Endothelial cell of umbilical vein (primary cell): ENCODE measurements around the gene AJM1. TPM values are rescaled to one million over a fixed set of nuclear protein-coding genes. Genes with fewer than 3 reads are reported as not detected.

Experiments used
- BruUV-seq: library from RNA; stranded (reverse); fragments of 400-500 nt; replicated peaks from 2 replicates; lab custom pipeline; 2021; lab: Mats Ljungman, UMichigan
- CTCF ChIA-PET: fragments of 300-600, 350-600 bp; sonication (Branson Sonifier 250); formaldehyde crosslinking; loops from one replicate; lab custom pipeline; 2021; ENCODE audit warnings: antibody characterized with exemption, inconsistent platforms; lab: Charles Lee
- POLR2A ChIA-PET: fragments of 300-600, 350-600 bp; sonication (Branson Sonifier 250); formaldehyde crosslinking; loops from one replicate; lab custom pipeline; 2021; ENCODE audit warnings: antibody characterized with exemption, inconsistent platforms; lab: Charles Lee
- DNase-seq: peaks from one replicate; pipeline ENCODE4 v3.0.0-alpha.2; 2011; ENCODE audit warnings: low read depth, low spot score
- FAIRE-seq: peaks from 2 replicates; lab custom pipeline; 2011; peaks lifted over from hg19 to GRCh38; lab: Jason Lieb, UNC
- H2AFZ ChIP-seq: 2 replicates; pipeline ENCODE4 v1.6.0; 2012; ENCODE audit warnings: low read depth, low read length, control low read depth, inconsistent platforms
- H3K27ac ChIP-seq: 2 replicates; pipeline ENCODE4 v1.5.1; 2011; ENCODE audit warnings: low read depth, mild to moderate bottlenecking, control low read depth, low read length, moderate library complexity; ENCODE audit not compliant: insufficient read depth
- H3K27me3 ChIP-seq, 2 experiments: 2 replicates each; pipeline versions ENCODE4 v1.6.0 to v1.6.1; 2011; ENCODE audit warnings: low read length in 2 of 2, mixed read lengths in 1 of 2; ENCODE audit not compliant: control insufficient read depth in 2 of 2, insufficient read depth in 2 of 2
- H3K36me3 ChIP-seq, 2 experiments: 2 replicates in 1 of 2; 3 replicates in 1 of 2; pipeline ENCODE4 v1.5.1; 2011; ENCODE audit warnings: low read length in 2 of 2, mild to moderate bottlenecking in 1 of 2, moderate library complexity in 1 of 2; ENCODE audit not compliant: control insufficient read depth in 2 of 2, insufficient read depth in 2 of 2; ENCODE audit errors: extremely low read depth in 1 of 2
- H3K4me1 ChIP-seq: 3 replicates; pipeline ENCODE4 v1.5.1; 2011; ENCODE audit warnings: mild to moderate bottlenecking, low read length; ENCODE audit not compliant: control insufficient read depth, insufficient read depth; ENCODE audit errors: extremely low read depth
- H3K4me2 ChIP-seq: 2 replicates; pipeline ENCODE4 v1.6.1; 2011; ENCODE audit warnings: low read length, control low read depth, mixed read lengths; ENCODE audit not compliant: insufficient read depth
- H3K4me3 ChIP-seq, 3 experiments: fragments of 200-600 bp in 1 of 3; sonication (generic), shearing (Covaris generic) in 1 of 3; replicated peaks in 1 of 3; 2 replicates each; pipeline ENCODE4 v1.5.1; 2011 to 2016; ENCODE audit warnings: control low read depth in 3 of 3, low read length in 3 of 3, mild to moderate bottlenecking in 2 of 3, inconsistent platforms in 1 of 3, low read depth in 1 of 3, moderate library complexity in 1 of 3; ENCODE audit not compliant: insufficient read depth in 1 of 3
- H3K79me2 ChIP-seq: 2 replicates; pipeline ENCODE4 v1.6.0; 2012; ENCODE audit warnings: low read length, inconsistent platforms; ENCODE audit not compliant: control insufficient read depth, insufficient read depth
- H3K9ac ChIP-seq: replicated peaks from 2 replicates; pipeline ENCODE3; 2011; ENCODE audit warnings: low read length, control low read depth; ENCODE audit not compliant: insufficient read depth; ENCODE audit errors: extremely low read depth
- H3K9me1 ChIP-seq: replicated peaks from 3 replicates; pipeline ENCODE4 v1.6.0; 2011; ENCODE audit warnings: mild to moderate bottlenecking, low read length; ENCODE audit not compliant: control insufficient read depth, insufficient read depth; ENCODE audit errors: extremely low read depth
- H3K9me3 ChIP-seq: replicated peaks from 2 replicates; pipeline ENCODE4 v1.5.1; 2012; ENCODE audit warnings: low read length, inconsistent platforms; ENCODE audit not compliant: control insufficient read depth, insufficient read depth
- H4K20me1 ChIP-seq: replicated peaks from 2 replicates; pipeline ENCODE3; 2011; ENCODE audit warnings: mild to moderate bottlenecking, low read length; ENCODE audit not compliant: control insufficient read depth, insufficient read depth; ENCODE audit errors: extremely low read depth
- EZH2 ChIP-seq: IDR thresholded peaks from 2 replicates; pipeline ENCODE4 v1.6.1; 2012; ENCODE audit warnings: borderline replicate concordance, low read depth, mild to moderate bottlenecking, moderate library complexity, low read length, inconsistent platforms; ENCODE audit not compliant: severe bottlenecking
- FOS ChIP-seq: IDR thresholded peaks from 2 replicates; pipeline ENCODE4 v1.6.1; 2011; ENCODE audit warnings: mild to moderate bottlenecking, low read length, moderate library complexity, borderline replicate concordance; ENCODE audit not compliant: insufficient read depth
- GATA2 ChIP-seq: IDR thresholded peaks from 2 replicates; pipeline ENCODE4 v1.7.0; 2011; ENCODE audit warnings: low read depth, mild to moderate bottlenecking, moderate library complexity, mixed read lengths, low read length; ENCODE audit not compliant: insufficient read length, insufficient read depth
- JUN ChIP-seq: IDR thresholded peaks from 2 replicates; pipeline ENCODE4 v1.6.1; 2011; ENCODE audit warnings: borderline replicate concordance, low read depth; ENCODE audit not compliant: insufficient read length, insufficient read depth
- MYC ChIP-seq: IDR thresholded peaks from one replicate; pipeline ENCODE4 v1.6.1; 2011; ENCODE audit warnings: mild to moderate bottlenecking, low read depth, low read length
- POLR2A ChIP-seq: IDR thresholded peaks from 2 replicates; pipeline ENCODE4 v1.6.1; 2012; ENCODE audit warnings: low read depth, mild to moderate bottlenecking, control low read depth, low read length
- POLR2AphosphoS5 ChIP-seq: IDR thresholded peaks from 2 replicates; pipeline ENCODE4 v1.6.1; 2012; ENCODE audit warnings: low read depth, mild to moderate bottlenecking, control low read depth, low read length, moderate library complexity; ENCODE audit not compliant: insufficient read depth
- dilution Hi-C: fragments of 300-500 bp; cut with MboI; formaldehyde crosslinking; loops from one replicate; pipeline ENCODE4 v1.15.0; 2019; ENCODE audit warnings: low sequenced_read_pairs; ENCODE audit not compliant: extremely low pct_ligation_motif_present
- intact Hi-C: fragments of 100-400 bp; cut with micrococcal nuclease; formaldehyde crosslinking; loops from one replicate; pipeline ENCODE4 v1.10.0; 2022
- polyA plus RNA-seq, 4 experiments: library from polyadenylated mRNA; depleted of rRNA in 3 of 4; stranded (reverse) in 3 of 4; unstranded in 1 of 4; fragments of >200 nt; gene quantifications; 2 replicates each; pipeline versions ENCODE4 v1.2.1 to v1.2.3, GENCODE V29; 2011 to 2012; ENCODE audit warnings: missing spikeins in 1 of 4
- total RNA-seq: library from RNA; stranded (reverse); gene quantifications from 2 replicates; pipeline ENCODE4 v1.2.3, GENCODE V29; 2021
- TF ChIP-seq, protein P1 (sequence below): IDR thresholded peaks from 2 replicates; pipeline ENCODE4 v1.6.1; 2011; ENCODE audit not compliant: insufficient read depth, insufficient read length
- TF ChIP-seq, protein P2 (sequence below), 2 donors: IDR thresholded peaks; 1 replicate in 1 of 2; 2 replicates in 1 of 2; pipeline ENCODE4 v1.5.1; 2011; ENCODE audit warnings: low read length in 2 of 2, mild to moderate bottlenecking in 2 of 2, moderate library complexity in 2 of 2, control low read depth in 1 of 2, inconsistent platforms in 1 of 2, low read depth in 1 of 2; ENCODE audit not compliant: insufficient read depth in 1 of 2; ENCODE audit errors: extremely low read depth in 1 of 2

AJM1 gene
- total and polyA plus RNA-seq, 2 donors (not counting 3 experiments of a cell fraction or from before 2014, with no cell fraction given) = 0.30 to 1.3 TPM

DNA sequence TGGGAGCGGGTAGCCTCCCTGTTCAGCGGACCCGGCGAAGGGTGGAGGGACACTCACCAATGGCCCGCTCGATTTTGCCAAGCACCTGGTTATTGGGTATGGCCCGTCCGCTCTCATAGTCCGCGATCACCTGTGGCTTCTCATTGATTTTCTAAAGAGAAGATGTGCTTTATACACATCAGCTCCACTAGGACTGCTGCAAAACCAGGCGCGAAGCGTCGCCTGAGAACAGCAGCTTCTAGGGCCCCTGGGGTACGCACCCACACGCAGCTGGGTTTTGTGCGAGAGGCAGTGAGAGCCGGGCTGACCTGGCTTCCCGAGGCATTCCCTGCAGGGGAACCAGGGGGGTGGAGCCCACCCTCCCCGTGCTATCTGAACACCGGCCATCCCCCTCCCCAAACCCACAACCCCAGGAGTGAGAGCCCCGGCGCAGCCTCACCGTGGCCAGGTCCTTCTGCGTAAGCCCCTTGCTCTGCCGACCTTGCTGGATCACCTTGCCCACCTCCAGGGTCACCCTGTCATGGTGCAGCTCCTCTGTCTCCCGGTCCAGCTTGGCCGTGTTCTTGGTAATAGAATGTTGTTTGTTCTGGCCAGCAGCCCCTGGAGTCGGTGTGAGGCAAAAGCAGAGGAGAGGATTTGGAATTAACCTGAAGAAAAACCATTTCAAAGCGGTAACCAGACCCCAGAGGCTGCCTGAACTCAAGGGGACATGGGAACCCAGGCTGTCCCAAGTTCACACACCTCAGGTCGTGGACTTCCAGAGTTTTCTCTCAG, 20.8 kb downstream of the AJM1 start:
- H2AFZ ChIP-seq = no peak overlapping the region
- DNase-seq (no peak), FAIRE-seq (no peak)
- no peak overlapping the region for H3K4me2 ChIP-seq
- no peak for TF ChIP-seq POLR2A
- TF ChIP-seq GATA2 = no peak
- TF ChIP-seq, protein P1, sequence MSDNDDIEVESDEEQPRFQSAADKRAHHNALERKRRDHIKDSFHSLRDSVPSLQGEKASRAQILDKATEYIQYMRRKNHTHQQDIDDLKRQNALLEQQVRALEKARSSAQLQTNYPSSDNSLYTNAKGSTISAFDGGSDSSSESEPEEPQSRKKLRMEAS = no peak
- H3K4me3 ChIP-seq = no peak overlapping the region
- peaks cover 24% of the 10 kb centered on the region for H3K79me2 ChIP-seq
- H3K27ac ChIP-seq = no peak overlapping the region
- CTCF ChIA-PET = interaction anchor here (1.3 kb wide), 1 partner anchor 21 kb away, joined by 4 read pairs; the partner anchor contains the start of gene AJM1
- H3K4me1 ChIP-seq = peaks cover 6% of the 10 kb centered on the region
- dilution Hi-C loops (no loop called here), intact Hi-C loops (no loop called here)
- BruUV-seq = no TSS peak
- H3K9me3 ChIP-seq = no peaks in the 10 kb centered on the region
- H3K9ac ChIP-seq = no peak overlapping the region
- no peaks in the 10 kb centered on the region for H4K20me1 ChIP-seq
- no peaks in the 10 kb centered on the region for H3K27me3 ChIP-seq
- no peaks in the 10 kb centered on the region for H3K9me1 ChIP-seq
- H3K36me3 ChIP-seq = peaks cover 8 to 21% of the 10 kb centered on the region in 2 experiments
- POLR2A ChIA-PET = no interaction called here

GRCh38 chr9:136863623-136864273, 21.5 kb downstream of the AJM1 start:
- no peaks in the 10 kb centered on the region for H3K27me3 ChIP-seq
- no peak overlapping the region for H3K4me2 ChIP-seq
- H3K79me2 ChIP-seq = peaks cover 24% of the 10 kb centered on the region
- no peak for DNase-seq
- H4K20me1 ChIP-seq = no peaks in the 10 kb centered on the region
- peaks cover 6% of the 10 kb centered on the region for H3K4me1 ChIP-seq
- H3K9me1 ChIP-seq = no peaks in the 10 kb centered on the region
- BruUV-seq = no TSS peak
- no peak overlapping the region for H3K27ac ChIP-seq
- dilution Hi-C loops = no loop called here
- no peak for FAIRE-seq
- TF ChIP-seq, protein P2, sequence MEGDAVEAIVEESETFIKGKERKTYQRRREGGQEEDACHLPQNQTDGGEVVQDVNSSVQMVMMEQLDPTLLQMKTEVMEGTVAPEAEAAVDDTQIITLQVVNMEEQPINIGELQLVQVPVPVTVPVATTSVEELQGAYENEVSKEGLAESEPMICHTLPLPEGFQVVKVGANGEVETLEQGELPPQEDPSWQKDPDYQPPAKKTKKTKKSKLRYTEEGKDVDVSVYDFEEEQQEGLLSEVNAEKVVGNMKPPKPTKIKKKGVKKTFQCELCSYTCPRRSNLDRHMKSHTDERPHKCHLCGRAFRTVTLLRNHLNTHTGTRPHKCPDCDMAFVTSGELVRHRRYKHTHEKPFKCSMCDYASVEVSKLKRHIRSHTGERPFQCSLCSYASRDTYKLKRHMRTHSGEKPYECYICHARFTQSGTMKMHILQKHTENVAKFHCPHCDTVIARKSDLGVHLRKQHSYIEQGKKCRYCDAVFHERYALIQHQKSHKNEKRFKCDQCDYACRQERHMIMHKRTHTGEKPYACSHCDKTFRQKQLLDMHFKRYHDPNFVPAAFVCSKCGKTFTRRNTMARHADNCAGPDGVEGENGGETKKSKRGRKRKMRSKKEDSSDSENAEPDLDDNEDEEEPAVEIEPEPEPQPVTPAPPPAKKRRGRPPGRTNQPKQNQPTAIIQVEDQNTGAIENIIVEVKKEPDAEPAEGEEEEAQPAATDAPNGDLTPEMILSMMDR (IDR thresholded peaks at IDR 0.05; ENCODE audit: extremely low read depth in 1 of 2, insufficient read depth in 1 of 2, low read depth in 1 of 2, low read length in 2 of 2) = no peak
- no peak for TF ChIP-seq GATA2
- no peak for TF ChIP-seq MYC
- TF ChIP-seq POLR2AphosphoS5 = no peak
- TF ChIP-seq POLR2A = no peak
- TF ChIP-seq EZH2 = no peak
- no peak for TF ChIP-seq JUN
- TF ChIP-seq, protein P1 = no peak
- no peak for TF ChIP-seq FOS
- H3K4me3 ChIP-seq = no peak overlapping the region
- H3K9me3 ChIP-seq = no peaks in the 10 kb centered on the region
- H3K9ac ChIP-seq = no peak overlapping the region
- POLR2A ChIA-PET = no interaction called here
- intact Hi-C loops = no loop called here
- CTCF ChIA-PET = interaction anchor here (1.3 kb wide), 1 partner anchor 22 kb away, joined by 4 read pairs; the partner anchor contains the start of gene AJM1
- H3K36me3 ChIP-seq = peaks cover 8 to 21% of the 10 kb centered on the region in 2 experiments
- H2AFZ ChIP-seq = no peak overlapping the region
